ENCODE measurements around the gene PSRC1.

DNA sequence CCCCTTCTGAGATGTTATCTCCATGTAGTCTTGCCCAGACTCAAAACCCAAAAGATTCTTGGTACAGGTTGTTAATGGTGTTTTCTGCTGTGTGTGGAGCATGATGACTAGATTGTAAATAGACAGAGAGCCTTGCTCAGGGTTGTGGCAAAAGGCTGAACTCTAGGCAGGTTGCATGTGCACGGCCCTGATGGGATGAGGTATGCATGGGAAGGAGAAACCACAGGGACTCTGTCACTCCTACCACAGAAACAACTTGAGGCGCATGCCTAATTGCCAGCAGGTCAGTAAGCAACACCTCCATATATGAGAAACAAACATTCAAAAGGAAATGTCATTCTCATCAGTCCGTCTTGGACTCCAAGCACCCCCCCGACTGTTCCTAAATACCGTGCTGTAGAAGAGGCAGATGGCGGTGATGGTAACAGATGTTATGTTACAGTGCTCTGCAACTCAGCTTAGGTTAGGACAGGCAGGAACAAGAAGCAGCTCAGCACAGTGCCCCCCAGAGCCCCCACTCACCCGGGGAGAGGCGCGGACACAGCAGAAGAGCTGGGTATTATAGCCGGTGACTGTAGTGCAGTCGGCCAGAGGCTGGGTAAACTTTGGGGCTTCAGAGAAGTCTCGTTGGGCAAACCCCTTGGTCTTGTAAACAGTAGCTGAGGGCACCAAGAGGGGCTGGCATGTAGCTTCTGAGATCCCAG lies 12.9 kb upstream of the PSRC1 start:
- TF ChIP-seq, protein P1, sequence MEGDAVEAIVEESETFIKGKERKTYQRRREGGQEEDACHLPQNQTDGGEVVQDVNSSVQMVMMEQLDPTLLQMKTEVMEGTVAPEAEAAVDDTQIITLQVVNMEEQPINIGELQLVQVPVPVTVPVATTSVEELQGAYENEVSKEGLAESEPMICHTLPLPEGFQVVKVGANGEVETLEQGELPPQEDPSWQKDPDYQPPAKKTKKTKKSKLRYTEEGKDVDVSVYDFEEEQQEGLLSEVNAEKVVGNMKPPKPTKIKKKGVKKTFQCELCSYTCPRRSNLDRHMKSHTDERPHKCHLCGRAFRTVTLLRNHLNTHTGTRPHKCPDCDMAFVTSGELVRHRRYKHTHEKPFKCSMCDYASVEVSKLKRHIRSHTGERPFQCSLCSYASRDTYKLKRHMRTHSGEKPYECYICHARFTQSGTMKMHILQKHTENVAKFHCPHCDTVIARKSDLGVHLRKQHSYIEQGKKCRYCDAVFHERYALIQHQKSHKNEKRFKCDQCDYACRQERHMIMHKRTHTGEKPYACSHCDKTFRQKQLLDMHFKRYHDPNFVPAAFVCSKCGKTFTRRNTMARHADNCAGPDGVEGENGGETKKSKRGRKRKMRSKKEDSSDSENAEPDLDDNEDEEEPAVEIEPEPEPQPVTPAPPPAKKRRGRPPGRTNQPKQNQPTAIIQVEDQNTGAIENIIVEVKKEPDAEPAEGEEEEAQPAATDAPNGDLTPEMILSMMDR (IDR thresholded peaks at IDR 0.05): no peak
- no peak for TF ChIP-seq POLR2A (IDR thresholded peaks at IDR 0.05)
